ENCODE results near the gene GALNT9. TPM values are rescaled to one million over a fixed set of nuclear protein-coding genes. Genes with fewer than 3 reads are reported as not detected.

The GALNT9 gene
- total RNA-seq, 1 experiment from 2014 or later, result not detected

DNA sequence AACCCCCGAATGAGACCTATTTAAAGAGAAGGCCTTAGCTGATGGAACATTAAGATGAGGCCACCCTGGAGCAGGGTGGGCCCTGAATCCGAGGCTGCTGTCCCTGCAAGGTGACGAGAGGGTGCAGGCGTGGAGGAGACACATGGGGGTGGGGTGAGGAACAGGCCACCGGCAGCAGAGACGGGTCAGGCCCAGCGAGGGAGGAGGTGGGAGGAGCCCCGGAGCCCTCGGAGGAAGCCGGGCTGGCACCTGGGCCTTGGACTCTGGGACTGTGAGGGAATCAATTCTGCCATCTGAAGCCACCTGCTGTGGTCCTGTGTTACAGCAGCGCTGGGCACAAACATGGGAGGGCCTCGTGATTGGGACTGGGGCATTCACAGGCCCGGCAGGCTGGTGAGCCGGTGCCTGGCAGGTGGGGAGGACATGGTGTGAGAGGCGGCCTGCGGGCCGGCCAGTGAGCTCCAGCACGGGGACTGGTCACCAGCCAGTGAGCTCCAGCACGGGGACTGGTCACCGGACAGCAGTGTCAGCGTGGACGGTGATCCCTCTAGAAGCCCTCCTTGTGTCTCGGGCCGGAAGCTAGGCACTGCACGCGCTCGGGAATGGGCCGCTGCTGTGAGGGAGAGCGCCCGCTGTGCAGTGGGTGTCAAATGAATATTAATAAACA is 138.4 kb downstream of the GALNT9 start:
- Histone ChIP-seq H3K9ac (ENCODE audit: low read length) (no peak overlapping the region), H3K4me2 (ENCODE audit: low read depth, low read length, poor library complexity, severe bottlenecking) (no peak overlapping the region), H3K9me2 (replicated peaks; ENCODE audit: insufficient read depth, low read length) (no peaks in the 10 kb centered on the region), H3K4me1 (ENCODE audit: low read length) (peaks cover 18% of the 10 kb centered on the region), H3K4me3 (ENCODE audit: low read length) (no peak overlapping the region), H3K27ac (ENCODE audit: low read length) (no peak overlapping the region), H3K27me3 (ENCODE audit: low read length) (no peaks in the 10 kb centered on the region), H3K9me3 (ENCODE audit: low read length) (peaks cover 12% of the 10 kb centered on the region; the same call in 1 of the 2 replicates), H2AFZ (ENCODE audit: low read length) (no peak overlapping the region), H3K36me3 (ENCODE audit: insufficient read depth, low read length) (no peaks in the 10 kb centered on the region), H3K79me2 (ENCODE audit: low read length) (no peaks in the 10 kb centered on the region), H4K20me1 (ENCODE audit: insufficient read depth, low read depth, low read length) (no peaks in the 10 kb centered on the region)
- DNase-seq, result no peak

GRCh38 chr12:132190012-132190755 is 139.2 kb downstream of the GALNT9 start:
- peak overlapping the region; percentile 55 for H3K9ac ChIP-seq (ENCODE audit: low read length)
- peaks cover 12% of the 10 kb centered on the region; the same call in 1 of the 2 replicates for H3K9me3 ChIP-seq (ENCODE audit: low read length)
- DNase-seq, result no peak
- no peaks in the 10 kb centered on the region for H3K79me2 ChIP-seq (ENCODE audit: low read length)
- peak overlapping the region; percentile 61 for H3K4me3 ChIP-seq (ENCODE audit: low read length)
- peak overlapping the region; percentile 93; the same call in 1 of the 2 replicates for H2AFZ ChIP-seq (ENCODE audit: low read length)
- no peaks in the 10 kb centered on the region for H4K20me1 ChIP-seq (ENCODE audit: insufficient read depth, low read depth, low read length)
- H3K4me1 ChIP-seq (ENCODE audit: low read length), result peaks cover 18% of the 10 kb centered on the region
- H3K4me2 ChIP-seq (ENCODE audit: low read depth, low read length, poor library complexity, severe bottlenecking), result peak overlapping the region; percentile 88
- no peaks in the 10 kb centered on the region for H3K36me3 ChIP-seq (ENCODE audit: insufficient read depth, low read length)
- no peaks in the 10 kb centered on the region for H3K9me2 ChIP-seq (replicated peaks; ENCODE audit: insufficient read depth, low read length)
- no peaks in the 10 kb centered on the region for H3K27me3 ChIP-seq (ENCODE audit: low read length)
- H3K27ac ChIP-seq (ENCODE audit: low read length), result no peak overlapping the region

DNA sequence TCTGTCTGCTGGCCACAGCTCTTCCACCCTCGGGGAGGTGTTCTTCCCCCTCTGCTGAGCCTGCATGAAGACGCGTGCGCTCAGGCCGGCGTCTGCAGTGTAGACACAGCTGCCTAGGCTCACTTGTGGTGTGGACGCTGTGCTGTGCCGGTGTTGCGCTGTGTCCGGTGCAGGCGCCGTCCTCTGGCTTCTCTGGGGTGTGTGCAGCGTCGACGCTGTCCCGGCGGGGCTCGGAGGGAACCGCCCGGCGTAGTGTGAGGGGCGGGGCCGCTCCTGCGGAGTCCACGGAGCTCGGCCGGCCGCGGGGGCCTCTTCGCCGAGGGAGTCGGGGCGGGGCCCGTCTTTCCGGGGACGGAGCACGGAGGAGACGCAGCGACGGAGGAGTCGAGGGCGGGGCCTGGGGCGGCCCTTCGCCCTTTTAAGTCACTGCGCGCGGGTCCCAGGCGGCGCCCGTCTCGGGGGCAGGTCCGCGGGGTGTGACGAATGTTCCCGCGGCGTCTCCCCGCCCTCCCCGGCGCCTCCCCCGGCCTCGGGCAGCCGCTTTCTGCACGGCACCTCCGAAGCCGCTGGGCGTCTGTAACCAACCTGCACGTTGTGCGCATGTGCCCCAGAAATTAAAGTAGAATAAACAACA is 139.9 kb downstream of the GALNT9 start:
- H3K36me3 ChIP-seq (ENCODE audit: insufficient read depth, low read length), result no peaks in the 10 kb centered on the region
- H3K27me3 ChIP-seq (ENCODE audit: low read length), result no peaks in the 10 kb centered on the region
- H3K4me3 ChIP-seq (ENCODE audit: low read length), result peak overlapping the region; percentile 61
- no peaks in the 10 kb centered on the region for H3K9me2 ChIP-seq (replicated peaks; ENCODE audit: insufficient read depth, low read length)
- peak overlapping the region; percentile 88 for H3K4me2 ChIP-seq (ENCODE audit: low read depth, low read length, poor library complexity, severe bottlenecking)
- H3K9me3 ChIP-seq (ENCODE audit: low read length), result peaks cover 12% of the 10 kb centered on the region; the same call in 1 of the 2 replicates
- DNase-seq, result peak; percentile 94
- peaks cover 18% of the 10 kb centered on the region for H3K4me1 ChIP-seq (ENCODE audit: low read length)
- no peaks in the 10 kb centered on the region for H4K20me1 ChIP-seq (ENCODE audit: insufficient read depth, low read depth, low read length)
- H3K9ac ChIP-seq (ENCODE audit: low read length), result peak overlapping the region; percentile 55
- peak overlapping the region; percentile 93; the same call in 1 of the 2 replicates for H2AFZ ChIP-seq (ENCODE audit: low read length)
- H3K79me2 ChIP-seq (ENCODE audit: low read length), result no peaks in the 10 kb centered on the region
- no peak overlapping the region for H3K27ac ChIP-seq (ENCODE audit: low read length)

DNA sequence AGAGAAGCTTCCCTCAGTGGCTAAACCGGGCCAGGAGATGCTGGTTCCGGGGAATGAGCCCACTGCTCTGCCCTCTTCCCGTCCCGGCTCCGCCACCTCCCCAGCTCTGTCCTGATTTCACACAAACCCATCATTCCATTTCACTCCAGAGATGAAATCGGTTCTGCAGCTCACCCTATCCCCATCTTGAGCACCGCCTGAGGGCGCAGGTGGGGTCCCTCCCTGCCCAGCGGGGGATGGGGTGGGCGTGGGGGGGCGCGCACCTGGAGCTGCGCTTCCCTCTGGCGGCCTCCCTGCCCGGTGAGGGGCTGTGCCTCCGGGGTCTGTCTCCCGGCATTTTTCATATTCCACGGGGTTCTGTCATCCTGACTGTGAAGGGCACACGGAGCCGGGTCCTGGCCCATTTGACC is 140.5 kb downstream of the GALNT9 start:
- Histone ChIP-seq H3K4me3 (ENCODE audit: low read length) (peak overlapping the region; percentile 61; the same call in 1 of the 2 replicates), H3K27me3 (ENCODE audit: low read length) (no peaks in the 10 kb centered on the region), H3K27ac (ENCODE audit: low read length) (no peak overlapping the region), H3K79me2 (ENCODE audit: low read length) (no peaks in the 10 kb centered on the region), H3K4me2 (ENCODE audit: low read depth, low read length, poor library complexity, severe bottlenecking) (peak overlapping the region; percentile 88), H3K9me3 (ENCODE audit: low read length) (peaks cover 6% of the 10 kb centered on the region; the same call in 1 of the 2 replicates), H3K4me1 (ENCODE audit: low read length) (peaks cover 21% of the 10 kb centered on the region), H3K9me2 (replicated peaks; ENCODE audit: insufficient read depth, low read length) (no peaks in the 10 kb centered on the region), H3K9ac (ENCODE audit: low read length) (peak overlapping the region; percentile 55), H4K20me1 (ENCODE audit: insufficient read depth, low read depth, low read length) (no peaks in the 10 kb centered on the region), H3K36me3 (ENCODE audit: insufficient read depth, low read length) (no peaks in the 10 kb centered on the region), H2AFZ (ENCODE audit: low read length) (peak overlapping the region; percentile 33; the same call in 1 of the 2 replicates)
- DNase-seq, result no peak

GRCh38 chr12:132188451-132188901 is 140.9 kb downstream of the GALNT9 start:
- Histone ChIP-seq H3K27ac (ENCODE audit: low read length) (no peak overlapping the region), H3K9me3 (ENCODE audit: low read length) (peaks cover 2% of the 10 kb centered on the region; the same call in 1 of the 2 replicates), H4K20me1 (ENCODE audit: insufficient read depth, low read depth, low read length) (no peaks in the 10 kb centered on the region), H3K9me2 (replicated peaks; ENCODE audit: insufficient read depth, low read length) (no peaks in the 10 kb centered on the region), H2AFZ (ENCODE audit: low read length) (no peak overlapping the region), H3K4me2 (ENCODE audit: low read depth, low read length, poor library complexity, severe bottlenecking) (no peak overlapping the region), H3K9ac (ENCODE audit: low read length) (no peak overlapping the region; the same call in 1 of the 2 replicates), H3K4me1 (ENCODE audit: low read length) (peaks cover 21% of the 10 kb centered on the region), H3K79me2 (ENCODE audit: low read length) (no peaks in the 10 kb centered on the region), H3K27me3 (ENCODE audit: low read length) (no peaks in the 10 kb centered on the region), H3K36me3 (ENCODE audit: insufficient read depth, low read length) (no peaks in the 10 kb centered on the region), H3K4me3 (ENCODE audit: low read length) (no peak overlapping the region)
- no peak for DNase-seq

- H3K4me3 ChIP-seq (ENCODE audit: low read length), result no peak overlapping the region
- no peak for DNase-seq
- no peaks in the 10 kb centered on the region for H3K36me3 ChIP-seq (ENCODE audit: insufficient read depth, low read length)
Observed at GRCh38 chr12:132187646-132188450, 141.5 kb downstream of the GALNT9 start.

GRCh38 chr12:132186857-132187620 is 142.3 kb downstream of the GALNT9 start:
- no peak overlapping the region for H3K27ac ChIP-seq (ENCODE audit: low read length)
- no peaks in the 10 kb centered on the region for H3K79me2 ChIP-seq (ENCODE audit: low read length)
- H2AFZ ChIP-seq (ENCODE audit: low read length), result no peak overlapping the region
- H3K9me3 ChIP-seq (ENCODE audit: low read length), result no peaks in the 10 kb centered on the region
- no peak overlapping the region for H3K9ac ChIP-seq (ENCODE audit: low read length)
- no peak overlapping the region for H3K4me2 ChIP-seq (ENCODE audit: low read depth, low read length, poor library complexity, severe bottlenecking)
- H4K20me1 ChIP-seq (ENCODE audit: insufficient read depth, low read depth, low read length), result no peaks in the 10 kb centered on the region
- DNase-seq, result no peak
- no peak overlapping the region for H3K4me3 ChIP-seq (ENCODE audit: low read length)
- peaks cover 21% of the 10 kb centered on the region for H3K4me1 ChIP-seq (ENCODE audit: low read length)
- H3K9me2 ChIP-seq (replicated peaks; ENCODE audit: insufficient read depth, low read length), result no peaks in the 10 kb centered on the region
- H3K36me3 ChIP-seq (ENCODE audit: insufficient read depth, low read length), result no peaks in the 10 kb centered on the region
- H3K27me3 ChIP-seq (ENCODE audit: low read length), result no peaks in the 10 kb centered on the region

More at GRCh38 chr12:132187646-132188450, 141.5 kb downstream of the GALNT9 start:
- Histone ChIP-seq H3K9me2 (replicated peaks; ENCODE audit: insufficient read depth, low read length) (no peaks in the 10 kb centered on the region), H2AFZ (ENCODE audit: low read length) (no peak overlapping the region), H3K79me2 (ENCODE audit: low read length) (no peaks in the 10 kb centered on the region), H3K27ac (ENCODE audit: low read length) (no peak overlapping the region), H3K27me3 (ENCODE audit: low read length) (no peaks in the 10 kb centered on the region), H4K20me1 (ENCODE audit: insufficient read depth, low read depth, low read length) (no peaks in the 10 kb centered on the region), H3K9me3 (ENCODE audit: low read length) (no peaks in the 10 kb centered on the region), H3K9ac (ENCODE audit: low read length) (no peak overlapping the region), H3K4me1 (ENCODE audit: low read length) (peaks cover 21% of the 10 kb centered on the region), H3K4me2 (ENCODE audit: low read depth, low read length, poor library complexity, severe bottlenecking) (no peak overlapping the region)
